Gastrocnemius medialis (tissue), 4 donors: ENCODE data around the gene PRKAG2. TPM values are rescaled to one million over a fixed set of nuclear protein-coding genes. Genes with fewer than 3 reads are reported as not detected.

Source experiments
- ATAC-seq, 2 donors: fragments of 150-250 bp; one replicate each; pipeline ENCODE4 v1.9.1; 2016
- DNase-seq, 2 donors: peaks; one replicate each; pipeline ENCODE4 v3.0.0-alpha.2; 2019
- H3K27ac ChIP-seq, 4 donors: fragments of 200-600 bp; sonication (generic); 1 replicate in 1 of 4; 2 replicates in 3 of 4; pipeline ENCODE4 v1.5.1; 2016 to 2018; ENCODE audit warnings: mild to moderate bottlenecking in 2 of 4, moderate library complexity in 1 of 4
- H3K27me3 ChIP-seq, 3 donors: fragments of 200-600 bp; sonication (generic) in 2 of 3; 1 replicate in 1 of 3; 2 replicates in 2 of 3; pipeline versions ENCODE4 v1.5.1 to v1.6.0; 2016 to 2019; ENCODE audit warnings: mild to moderate bottlenecking in 1 of 3, moderate library complexity in 1 of 3
- H3K36me3 ChIP-seq, 2 donors: fragments of 200-600 bp; sonication (generic) in 1 of 2; one replicate each; pipeline ENCODE4 v1.5.1; 2017 to 2018
- H3K4me1 ChIP-seq, 2 donors: fragments of 200-600 bp; sonication (generic) in 1 of 2; one replicate each; pipeline ENCODE4 v1.5.1; 2016 to 2017; ENCODE audit warnings: mild to moderate bottlenecking in 2 of 2
- H3K4me3 ChIP-seq, 4 donors: fragments of 200-600 bp; sonication (generic) in 3 of 4; 1 replicate in 1 of 4; 2 replicates in 3 of 4; pipeline ENCODE4 v1.5.1; 2016 to 2019; ENCODE audit warnings: mild to moderate bottlenecking in 2 of 4
- H3K9me3 ChIP-seq, 3 donors: fragments of 200-600 bp; sonication (generic) in 2 of 3; 1 replicate in 1 of 3; 2 replicates in 2 of 3; pipeline ENCODE4 v1.5.1; 2016 to 2019
- CTCF ChIP-seq, 5 experiments: fragments of 450-650 bp in 3 of 5; fragments of 200-600 bp in 2 of 5; sonication (generic) in 2 of 5; IDR thresholded peaks in 4 of 5; conservative IDR thresholded peaks in 1 of 5; 1 replicate in 4 of 5; 2 replicates in 1 of 5; pipeline ENCODE4 v1.5.1; 2016 to 2019; ENCODE audit warnings: antibody characterized with exemption in 5 of 5, mild to moderate bottlenecking in 3 of 5, moderate library complexity in 3 of 5
- POLR2A ChIP-seq, 2 donors: fragments of 450-650 bp; IDR thresholded peaks; one replicate each; pipeline ENCODE4 v1.6.1; 2017; ENCODE audit warnings: antibody characterized with exemption in 2 of 2, mild to moderate bottlenecking in 2 of 2, moderate library complexity in 2 of 2
- in situ Hi-C, 4 donors: fragments of 200-750 bp; cut with MboI; loops; one replicate each; pipeline versions ENCODE4 v1.15.0 to v1.8.0; 2017; ENCODE audit warnings: low sequenced_read_pairs in 4 of 4
- intact Hi-C: fragments of 100-400 bp; cut with DNase I; formaldehyde crosslinking; loops from one replicate; pipeline ENCODE4 v1.15.1; 2023; ENCODE audit warnings: low total_unique reads
- total RNA-seq, 4 donors: library from RNA; depleted of rRNA; stranded (reverse); fragments of >200 nt; gene quantifications; one replicate each; pipeline versions ENCODE4 v1.1.0 to v1.2.3, GENCODE V29; 2016

PRKAG2 gene
- total RNA-seq, 4 donors from 2014 or later = 5.3 to 32.6 (median 13.9) TPM

GRCh38 chr7:151857866-151858450 is 19.0 kb downstream of the PRKAG2 start:
- TF ChIP-seq POLR2A (IDR thresholded peaks at IDR 0.05) = no peak
- no peak for TF ChIP-seq CTCF (IDR thresholded peaks at IDR 0.05 in 4 of 5, conservative IDR thresholded peaks at IDR 0.05 in 1 of 5)
- H3K4me3 ChIP-seq = no peak overlapping the region
- H3K4me1 ChIP-seq = no peaks in the 10 kb centered on the region
- H3K27ac ChIP-seq = no peak overlapping the region
- no peaks in the 10 kb centered on the region for H3K27me3 ChIP-seq
- no peak for ATAC-seq
- no peaks in the 10 kb centered on the region for H3K36me3 ChIP-seq
- DNase-seq = no peak
- H3K9me3 ChIP-seq = no peaks in the 10 kb centered on the region
- in situ Hi-C loops = no loop called here
- intact Hi-C loops = no loop called here

GRCh38 chr7:151857412-151857811 is 19.5 kb downstream of the PRKAG2 start:
- H3K4me3 ChIP-seq = no peak overlapping the region
- in situ Hi-C loops (no loop called here), intact Hi-C loops (no loop called here)
- no peak for DNase-seq
- no peaks in the 10 kb centered on the region for H3K36me3 ChIP-seq
- H3K4me1 ChIP-seq = no peaks in the 10 kb centered on the region
- no peaks in the 10 kb centered on the region for H3K9me3 ChIP-seq
- ATAC-seq = no peak
- H3K27ac ChIP-seq = no peak overlapping the region
- TF ChIP-seq CTCF (IDR thresholded peaks at IDR 0.05 in 4 of 5, conservative IDR thresholded peaks at IDR 0.05 in 1 of 5) (no peak), POLR2A (IDR thresholded peaks at IDR 0.05) (no peak)
- no peaks in the 10 kb centered on the region for H3K27me3 ChIP-seq

- in situ Hi-C loops (no loop called here), intact Hi-C loops (no loop called here)
These were observed 20.4 kb downstream of the PRKAG2 start for GRCh38 chr7:151856516-151856915.

GRCh38 chr7:151856098-151856497 is 20.8 kb downstream of the PRKAG2 start:
- intact Hi-C loops = no loop called here
- DNase-seq = no peak

More at GRCh38 chr7:151856516-151856915, 20.4 kb downstream of the PRKAG2 start:
- no peak for DNase-seq
- H3K36me3 ChIP-seq = no peaks in the 10 kb centered on the region
- no peaks in the 10 kb centered on the region for H3K9me3 ChIP-seq
- ATAC-seq = no peak
- H3K4me1 ChIP-seq = no peaks in the 10 kb centered on the region
- TF ChIP-seq CTCF (IDR thresholded peaks at IDR 0.05 in 4 of 5, conservative IDR thresholded peaks at IDR 0.05 in 1 of 5) (no peak), POLR2A (IDR thresholded peaks at IDR 0.05) (no peak)
- H3K27me3 ChIP-seq = no peaks in the 10 kb centered on the region
- H3K4me3 ChIP-seq = no peak overlapping the region
- H3K27ac ChIP-seq = no peak overlapping the region

More at GRCh38 chr7:151856098-151856497, 20.8 kb downstream of the PRKAG2 start:
- no peak for TF ChIP-seq CTCF (IDR thresholded peaks at IDR 0.05 in 4 of 5, conservative IDR thresholded peaks at IDR 0.05 in 1 of 5)
- TF ChIP-seq POLR2A (IDR thresholded peaks at IDR 0.05) = no peak
- no peaks in the 10 kb centered on the region for H3K27me3 ChIP-seq
- H3K4me1 ChIP-seq = no peaks in the 10 kb centered on the region
- no peak overlapping the region for H3K27ac ChIP-seq
- no peaks in the 10 kb centered on the region for H3K36me3 ChIP-seq
- no peak for ATAC-seq
- H3K9me3 ChIP-seq = no peaks in the 10 kb centered on the region
- in situ Hi-C loops = no loop called here
- H3K4me3 ChIP-seq = no peak overlapping the region
